PFSK-1 (cell line): Measurements from ENCODE around the gene UBE2Q1.

ENCODE experiments used
- FOXP2 ChIP-seq: optimal IDR thresholded peaks from 2 replicates; pipeline ENCODE3; 2011; ENCODE audit warnings: borderline replicate concordance, control low read depth, inconsistent platforms; ENCODE audit not compliant: insufficient read depth; ENCODE audit errors: extremely low read length, extremely low read depth
- POLR2AphosphoS5 ChIP-seq: IDR thresholded peaks from 2 replicates; pipeline ENCODE4 v1.6.1; 2012; ENCODE audit warnings: low read depth, mild to moderate bottlenecking, control low read depth, low read length, moderate library complexity
- REST ChIP-seq, 2 experiments: IDR thresholded peaks; 2 replicates each; pipeline versions ENCODE4 v1.6.1 to v1.8.0; 2011 to 2012; ENCODE audit warnings: low read depth in 2 of 2, low read length in 2 of 2, control low read depth in 1 of 2, inconsistent platforms in 1 of 2, mild to moderate bottlenecking in 1 of 2, moderate library complexity in 1 of 2; ENCODE audit not compliant: insufficient read depth in 1 of 2
- SIN3A ChIP-seq: IDR thresholded peaks from 2 replicates; pipeline ENCODE4 v1.6.1; 2012; ENCODE audit warnings: mild to moderate bottlenecking, low read length, moderate library complexity, borderline replicate concordance; ENCODE audit not compliant: insufficient read depth
- TAF1 ChIP-seq: IDR thresholded peaks from 2 replicates; pipeline ENCODE4 v1.6.1; 2012; ENCODE audit warnings: low read length, control low read depth, borderline replicate concordance; ENCODE audit not compliant: insufficient read depth

Gene UBE2Q1

DNA sequence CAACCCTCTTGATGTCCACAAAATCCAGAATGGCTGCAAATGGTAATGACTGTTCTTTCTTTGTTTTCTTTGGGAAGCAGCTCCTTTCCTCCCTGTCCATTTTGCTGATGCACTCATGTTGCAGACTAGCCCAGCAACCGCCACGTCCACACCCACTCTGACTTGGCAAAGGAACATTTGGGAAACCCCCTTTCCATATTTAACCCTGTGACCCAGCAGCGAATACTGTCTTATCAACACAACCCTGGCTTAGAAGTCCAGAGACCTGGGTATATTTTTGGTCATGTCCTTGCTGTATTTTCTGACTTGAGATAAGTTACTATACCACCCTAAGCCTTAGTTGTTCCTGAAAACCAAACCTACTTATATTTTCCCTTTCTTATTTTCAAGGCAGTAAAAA is 38.1 kb downstream of the UBE2Q1 start:
- TF ChIP-seq POLR2AphosphoS5, result no peak
- no peak for TF ChIP-seq REST (IDR thresholded peaks at IDR 0.05; ENCODE audit: insufficient read depth in 1 of 2, low read depth in 2 of 2, low read length in 2 of 2)
- TF ChIP-seq FOXP2, result no peak
- no peak for TF ChIP-seq TAF1
- no peak for TF ChIP-seq SIN3A

DNA sequence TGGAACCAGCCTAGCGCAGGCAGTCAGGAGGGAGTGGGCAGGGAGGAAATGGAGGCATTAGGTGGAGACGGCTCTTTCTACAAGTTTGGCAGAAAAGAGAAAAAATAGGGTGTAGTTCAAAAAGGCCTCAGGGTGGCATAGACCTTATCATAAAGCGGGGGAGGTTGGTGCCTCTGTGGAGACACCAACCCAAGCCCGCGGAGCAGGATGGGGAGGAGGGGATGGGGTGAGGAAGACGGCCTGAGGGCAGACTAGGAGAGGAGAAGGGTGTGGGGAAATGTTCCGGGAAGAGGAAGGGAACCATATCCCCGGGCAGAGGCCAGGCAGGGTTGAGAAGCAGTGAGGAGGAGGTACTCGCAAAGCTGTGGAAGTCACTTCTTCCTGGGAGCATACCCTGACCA is 38.9 kb downstream of the UBE2Q1 start:
- TF ChIP-seq TAF1 (no peak), FOXP2 (no peak), POLR2AphosphoS5 (no peak), SIN3A (0 out of 2 replicates have a peak, but pooled peaks have one; percentile 32)

- no peak for TF ChIP-seq POLR2AphosphoS5
- no peak for TF ChIP-seq SIN3A
- TF ChIP-seq TAF1, result no peak
- TF ChIP-seq REST (IDR thresholded peaks at IDR 0.05; ENCODE audit: insufficient read depth in 1 of 2, low read depth in 2 of 2, low read length in 2 of 2), result no peak
- no peak for TF ChIP-seq FOXP2
Measured at GRCh38 chr1:154517661-154518060, 40.8 kb downstream of the UBE2Q1 start.

DNA sequence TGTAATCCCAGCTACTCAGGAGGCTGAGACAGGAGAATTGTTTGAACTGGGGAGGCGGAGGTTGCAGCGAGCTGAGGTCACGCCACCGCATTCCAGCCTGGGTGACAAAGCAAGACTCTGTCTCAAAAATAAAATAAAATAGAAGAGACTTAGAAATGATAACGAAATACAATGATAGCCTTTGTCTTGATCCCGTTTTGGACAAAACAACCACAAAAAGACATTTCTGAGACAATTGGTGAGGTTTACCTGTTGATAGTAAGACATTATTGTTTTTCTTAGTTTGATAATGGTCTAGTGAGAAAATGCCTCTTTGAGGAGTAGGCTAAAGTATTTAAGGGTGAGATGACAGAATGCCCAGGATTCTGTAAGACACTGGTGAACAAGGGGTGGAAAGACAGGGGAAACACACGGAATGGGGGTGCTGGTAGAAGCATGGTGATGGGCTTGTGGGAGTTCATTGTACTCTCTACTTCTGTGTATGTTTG is 44.4 kb downstream of the UBE2Q1 start:
- TF ChIP-seq FOXP2 (no peak), TAF1 (no peak), POLR2AphosphoS5 (no peak), SIN3A (no peak), REST (IDR thresholded peaks at IDR 0.05; ENCODE audit: insufficient read depth in 1 of 2, low read depth in 2 of 2, low read length in 2 of 2) (no peak)

- TF ChIP-seq FOXP2 (no peak), SIN3A (no peak), REST (IDR thresholded peaks at IDR 0.05; ENCODE audit: insufficient read depth in 1 of 2, low read depth in 2 of 2, low read length in 2 of 2) (no peak), TAF1 (no peak), POLR2AphosphoS5 (no peak)
Measured at GRCh38 chr1:154512760-154513159, 45.7 kb downstream of the UBE2Q1 start.
